ENCODE measurements around the gene CLN5.
"Not testable (repeated sequence)": the region's sequence is repeated elsewhere in the genome, so short reads cannot be mapped to it uniquely, and the experiment has no call there.

Gene CLN5

GRCh38 chr13:76991796-76992547 is at the start of gene CLN5:
CLN5 (plus strand) TSS chr13:76992081; CDS start chr13:76992099, 18 bp downstream.
- peaks cover 7% of the 10 kb centered on the region for H3K4me1 ChIP-seq (ENCODE audit: insufficient read depth, low read length)
- H3K36me3 ChIP-seq (ENCODE audit: insufficient read depth, low read length) = peaks cover 2% of the 10 kb centered on the region
- H3K9me3 ChIP-seq (ENCODE audit: control insufficient read depth, insufficient read depth, low read length) = no peaks in the 10 kb centered on the region
- peak within 1 kb of the TSS; percentile 72 for H3K9ac ChIP-seq (ENCODE audit: low read depth, low read length)

GRCh38 chr13:76942363-76942762 is 49.5 kb upstream of the CLN5 start:
- Histone ChIP-seq H3K4me1 (ENCODE audit: insufficient read depth, low read length) (no peaks in the 10 kb centered on the region), H3K36me3 (ENCODE audit: insufficient read depth, low read length) (no peaks in the 10 kb centered on the region), H3K9ac (ENCODE audit: low read depth, low read length) (no peak overlapping the region), H3K9me3 (ENCODE audit: control insufficient read depth, insufficient read depth, low read length) (no peaks in the 10 kb centered on the region)

GRCh38 chr13:76943646-76944045 is 48.2 kb upstream of the CLN5 start:
- no peak overlapping the region for H3K9ac ChIP-seq (ENCODE audit: low read depth, low read length)
- no peaks in the 10 kb centered on the region for H3K9me3 ChIP-seq (ENCODE audit: control insufficient read depth, insufficient read depth, low read length)
- no peaks in the 10 kb centered on the region for H3K4me1 ChIP-seq (ENCODE audit: insufficient read depth, low read length)
- no peaks in the 10 kb centered on the region for H3K36me3 ChIP-seq (ENCODE audit: insufficient read depth, low read length)

GRCh38 chr13:76944456-76944855 is 47.4 kb upstream of the CLN5 start:
- Histone ChIP-seq H3K9ac (ENCODE audit: low read depth, low read length) (no peak overlapping the region), H3K4me1 (ENCODE audit: insufficient read depth, low read length) (no peaks in the 10 kb centered on the region)

GRCh38 chr13:76948149-76948548 is 43.7 kb upstream of the CLN5 start, which contains the start of gene ACOD1:
ACOD1 (plus strand) TSS chr13:76948511; CDS start chr13:76948559, 48 bp downstream.
- H3K4me1 ChIP-seq (ENCODE audit: insufficient read depth, low read length) = no peaks in the 10 kb centered on the region
- no peaks in the 10 kb centered on the region for H3K9me3 ChIP-seq (ENCODE audit: control insufficient read depth, insufficient read depth, low read length)
- H3K9ac ChIP-seq (ENCODE audit: low read depth, low read length) = no peak within 1 kb of the TSS
- no peaks in the 10 kb centered on the region for H3K36me3 ChIP-seq (ENCODE audit: insufficient read depth, low read length)

More at GRCh38 chr13:76944456-76944855, 47.4 kb upstream of the CLN5 start:
- Histone ChIP-seq H3K9me3 (ENCODE audit: control insufficient read depth, insufficient read depth, low read length) (no peaks in the 10 kb centered on the region), H3K36me3 (ENCODE audit: insufficient read depth, low read length) (no peaks in the 10 kb centered on the region)

- no peaks in the 10 kb centered on the region for H3K9me3 ChIP-seq (ENCODE audit: control insufficient read depth, insufficient read depth, low read length)
- H3K36me3 ChIP-seq (ENCODE audit: insufficient read depth, low read length) = no peaks in the 10 kb centered on the region
- no peaks in the 10 kb centered on the region for H3K4me1 ChIP-seq (ENCODE audit: insufficient read depth, low read length)
- no peak overlapping the region for H3K9ac ChIP-seq (ENCODE audit: low read depth, low read length)
Observed at GRCh38 chr13:76950101-76950500, 41.8 kb upstream of the CLN5 start.

GRCh38 chr13:76953968-76954367 is 37.9 kb upstream of the CLN5 start:
- H3K9ac ChIP-seq (ENCODE audit: low read depth, low read length) = no peak overlapping the region

GRCh38 chr13:76954538-76954937 is 37.3 kb upstream of the CLN5 start:
- H3K36me3 ChIP-seq (ENCODE audit: insufficient read depth, low read length) = no peaks in the 10 kb centered on the region
- no peak overlapping the region for H3K9ac ChIP-seq (ENCODE audit: low read depth, low read length)
- H3K4me1 ChIP-seq (ENCODE audit: insufficient read depth, low read length) = no peaks in the 10 kb centered on the region
- peaks cover 8% of the 10 kb centered on the region for H3K9me3 ChIP-seq (ENCODE audit: control insufficient read depth, insufficient read depth, low read length)

More at GRCh38 chr13:76953968-76954367, 37.9 kb upstream of the CLN5 start:
- no peaks in the 10 kb centered on the region for H3K36me3 ChIP-seq (ENCODE audit: insufficient read depth, low read length)
- H3K9me3 ChIP-seq (ENCODE audit: control insufficient read depth, insufficient read depth, low read length) = peaks cover 7% of the 10 kb centered on the region
- H3K4me1 ChIP-seq (ENCODE audit: insufficient read depth, low read length) = no peaks in the 10 kb centered on the region

- peaks cover 8% of the 10 kb centered on the region for H3K9me3 ChIP-seq (ENCODE audit: control insufficient read depth, insufficient read depth, low read length)
- H3K4me1 ChIP-seq (ENCODE audit: insufficient read depth, low read length) = no peaks in the 10 kb centered on the region
- no peak overlapping the region for H3K9ac ChIP-seq (ENCODE audit: low read depth, low read length)
- H3K36me3 ChIP-seq (ENCODE audit: insufficient read depth, low read length) = no peaks in the 10 kb centered on the region
Observed at GRCh38 chr13:76955193-76955592, 36.7 kb upstream of the CLN5 start.

- H3K36me3 ChIP-seq (ENCODE audit: insufficient read depth, low read length) = no peaks in the 10 kb centered on the region
- H3K4me1 ChIP-seq (ENCODE audit: insufficient read depth, low read length) = no peaks in the 10 kb centered on the region
- H3K9me3 ChIP-seq (ENCODE audit: control insufficient read depth, insufficient read depth, low read length) = peaks cover 8% of the 10 kb centered on the region
- no peak overlapping the region for H3K9ac ChIP-seq (ENCODE audit: low read depth, low read length)
Observed at GRCh38 chr13:76955661-76956060, 36.2 kb upstream of the CLN5 start.

- Histone ChIP-seq H3K4me1 (ENCODE audit: insufficient read depth, low read length) (no peaks in the 10 kb centered on the region), H3K9me3 (ENCODE audit: control insufficient read depth, insufficient read depth, low read length) (peaks cover 11% of the 10 kb centered on the region), H3K36me3 (ENCODE audit: insufficient read depth, low read length) (no peaks in the 10 kb centered on the region), H3K9ac (ENCODE audit: low read depth, low read length) (no peak overlapping the region)
Observed at GRCh38 chr13:76958841-76959432, 32.9 kb upstream of the CLN5 start.

- peaks cover 11% of the 10 kb centered on the region for H3K9me3 ChIP-seq (ENCODE audit: control insufficient read depth, insufficient read depth, low read length)
- H3K4me1 ChIP-seq (ENCODE audit: insufficient read depth, low read length); H3K9ac ChIP-seq (ENCODE audit: low read depth, low read length); H3K36me3 ChIP-seq (ENCODE audit: insufficient read depth, low read length): not testable (repeated sequence)
Observed at GRCh38 chr13:76959734-76960133, 32.1 kb upstream of the CLN5 start.

- Histone ChIP-seq H3K4me1 (ENCODE audit: insufficient read depth, low read length) (no peaks in the 10 kb centered on the region), H3K9ac (ENCODE audit: low read depth, low read length) (no peak overlapping the region), H3K36me3 (ENCODE audit: insufficient read depth, low read length) (no peaks in the 10 kb centered on the region), H3K9me3 (ENCODE audit: control insufficient read depth, insufficient read depth, low read length) (peaks cover 3% of the 10 kb centered on the region; the same call in 1 of the 2 replicates)
Observed at GRCh38 chr13:76965759-76966421, 26.0 kb upstream of the CLN5 start.

GRCh38 chr13:76967031-76967430 is 24.9 kb upstream of the CLN5 start:
- H3K4me1 ChIP-seq (ENCODE audit: insufficient read depth, low read length) = no peaks in the 10 kb centered on the region
- H3K9ac ChIP-seq (ENCODE audit: low read depth, low read length) = no peak overlapping the region
- H3K36me3 ChIP-seq (ENCODE audit: insufficient read depth, low read length) = no peaks in the 10 kb centered on the region
- H3K9me3 ChIP-seq (ENCODE audit: control insufficient read depth, insufficient read depth, low read length) = no peaks in the 10 kb centered on the region

GRCh38 chr13:76968041-76968440 is 23.8 kb upstream of the CLN5 start:
- Histone ChIP-seq H3K9me3 (ENCODE audit: control insufficient read depth, insufficient read depth, low read length) (no peaks in the 10 kb centered on the region), H3K36me3 (ENCODE audit: insufficient read depth, low read length) (no peaks in the 10 kb centered on the region), H3K4me1 (ENCODE audit: insufficient read depth, low read length) (no peaks in the 10 kb centered on the region), H3K9ac (ENCODE audit: low read depth, low read length) (no peak overlapping the region)

Measured in ES-I3 (cell line).